ENCODE data around the gene SNRNP35.
A peak's percentile ranks its signal among the peaks of the same experiment; 100 is the strongest.

The SNRNP35 gene

DNA sequence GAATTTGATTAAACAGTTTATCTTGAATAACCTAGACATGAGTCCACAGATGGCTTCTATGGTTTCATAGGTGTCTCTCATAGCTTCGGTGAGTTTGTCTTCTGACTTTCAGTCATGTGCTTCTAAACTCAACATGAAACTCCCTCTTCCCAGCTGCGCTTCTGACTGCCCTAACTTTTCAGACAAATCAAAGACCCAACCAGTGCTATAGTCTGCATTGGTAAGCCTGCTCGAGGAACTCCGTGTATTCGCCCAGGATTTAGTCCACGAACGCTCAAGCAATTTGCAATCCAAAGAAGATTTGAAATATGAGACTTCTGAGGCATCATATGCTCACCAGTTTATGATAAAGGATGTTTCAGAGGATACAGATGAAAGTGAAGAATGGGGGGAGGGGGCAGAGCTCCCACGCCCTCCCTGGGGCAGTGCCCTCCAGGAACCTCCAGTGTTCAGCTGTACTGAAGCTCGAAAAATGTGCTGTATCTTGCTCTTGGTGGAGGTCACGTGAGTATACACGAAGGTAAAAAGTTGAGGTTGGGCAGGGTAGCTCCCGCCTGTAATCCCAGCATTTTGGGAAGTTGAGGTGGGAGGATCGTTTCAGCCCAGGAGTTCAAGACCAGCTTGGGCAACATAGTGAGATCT lies 16.3 kb upstream of the SNRNP35 start:
- TF ChIP-seq, protein P1, sequence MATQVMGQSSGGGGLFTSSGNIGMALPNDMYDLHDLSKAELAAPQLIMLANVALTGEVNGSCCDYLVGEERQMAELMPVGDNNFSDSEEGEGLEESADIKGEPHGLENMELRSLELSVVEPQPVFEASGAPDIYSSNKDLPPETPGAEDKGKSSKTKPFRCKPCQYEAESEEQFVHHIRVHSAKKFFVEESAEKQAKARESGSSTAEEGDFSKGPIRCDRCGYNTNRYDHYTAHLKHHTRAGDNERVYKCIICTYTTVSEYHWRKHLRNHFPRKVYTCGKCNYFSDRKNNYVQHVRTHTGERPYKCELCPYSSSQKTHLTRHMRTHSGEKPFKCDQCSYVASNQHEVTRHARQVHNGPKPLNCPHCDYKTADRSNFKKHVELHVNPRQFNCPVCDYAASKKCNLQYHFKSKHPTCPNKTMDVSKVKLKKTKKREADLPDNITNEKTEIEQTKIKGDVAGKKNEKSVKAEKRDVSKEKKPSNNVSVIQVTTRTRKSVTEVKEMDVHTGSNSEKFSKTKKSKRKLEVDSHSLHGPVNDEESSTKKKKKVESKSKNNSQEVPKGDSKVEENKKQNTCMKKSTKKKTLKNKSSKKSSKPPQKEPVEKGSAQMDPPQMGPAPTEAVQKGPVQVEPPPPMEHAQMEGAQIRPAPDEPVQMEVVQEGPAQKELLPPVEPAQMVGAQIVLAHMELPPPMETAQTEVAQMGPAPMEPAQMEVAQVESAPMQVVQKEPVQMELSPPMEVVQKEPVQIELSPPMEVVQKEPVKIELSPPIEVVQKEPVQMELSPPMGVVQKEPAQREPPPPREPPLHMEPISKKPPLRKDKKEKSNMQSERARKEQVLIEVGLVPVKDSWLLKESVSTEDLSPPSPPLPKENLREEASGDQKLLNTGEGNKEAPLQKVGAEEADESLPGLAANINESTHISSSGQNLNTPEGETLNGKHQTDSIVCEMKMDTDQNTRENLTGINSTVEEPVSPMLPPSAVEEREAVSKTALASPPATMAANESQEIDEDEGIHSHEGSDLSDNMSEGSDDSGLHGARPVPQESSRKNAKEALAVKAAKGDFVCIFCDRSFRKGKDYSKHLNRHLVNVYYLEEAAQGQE (IDR thresholded peaks at IDR 0.05; ENCODE audit: insufficient replicate concordance, low read depth), result no peak
- TF ChIP-seq SPI1 (IDR thresholded peaks at IDR 0.05; ENCODE audit: borderline replicate concordance, low read depth) (no peak), GABPA (IDR thresholded peaks at IDR 0.05; ENCODE audit: low read depth) (no peak), POLR2AphosphoS5 (IDR thresholded peaks at IDR 0.05; ENCODE audit: low read depth) (no peak)
- TF ChIP-seq, protein P2, sequence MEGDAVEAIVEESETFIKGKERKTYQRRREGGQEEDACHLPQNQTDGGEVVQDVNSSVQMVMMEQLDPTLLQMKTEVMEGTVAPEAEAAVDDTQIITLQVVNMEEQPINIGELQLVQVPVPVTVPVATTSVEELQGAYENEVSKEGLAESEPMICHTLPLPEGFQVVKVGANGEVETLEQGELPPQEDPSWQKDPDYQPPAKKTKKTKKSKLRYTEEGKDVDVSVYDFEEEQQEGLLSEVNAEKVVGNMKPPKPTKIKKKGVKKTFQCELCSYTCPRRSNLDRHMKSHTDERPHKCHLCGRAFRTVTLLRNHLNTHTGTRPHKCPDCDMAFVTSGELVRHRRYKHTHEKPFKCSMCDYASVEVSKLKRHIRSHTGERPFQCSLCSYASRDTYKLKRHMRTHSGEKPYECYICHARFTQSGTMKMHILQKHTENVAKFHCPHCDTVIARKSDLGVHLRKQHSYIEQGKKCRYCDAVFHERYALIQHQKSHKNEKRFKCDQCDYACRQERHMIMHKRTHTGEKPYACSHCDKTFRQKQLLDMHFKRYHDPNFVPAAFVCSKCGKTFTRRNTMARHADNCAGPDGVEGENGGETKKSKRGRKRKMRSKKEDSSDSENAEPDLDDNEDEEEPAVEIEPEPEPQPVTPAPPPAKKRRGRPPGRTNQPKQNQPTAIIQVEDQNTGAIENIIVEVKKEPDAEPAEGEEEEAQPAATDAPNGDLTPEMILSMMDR (IDR thresholded peaks at IDR 0.05; ENCODE audit: insufficient read depth, low read length), result no peak
- Histone ChIP-seq H3K27me3 (ENCODE audit: insufficient read depth, poor library complexity, severe bottlenecking) (no peaks in the 10 kb centered on the region), H3K4me3 (replicated peaks; ENCODE audit: insufficient read depth, low read length) (no peak overlapping the region), H3K27ac (replicated peaks) (no peak overlapping the region)
- DNase-seq (ENCODE audit: low read depth in 1 of 2, low spot score in 1 of 2), result no peak

DNA sequence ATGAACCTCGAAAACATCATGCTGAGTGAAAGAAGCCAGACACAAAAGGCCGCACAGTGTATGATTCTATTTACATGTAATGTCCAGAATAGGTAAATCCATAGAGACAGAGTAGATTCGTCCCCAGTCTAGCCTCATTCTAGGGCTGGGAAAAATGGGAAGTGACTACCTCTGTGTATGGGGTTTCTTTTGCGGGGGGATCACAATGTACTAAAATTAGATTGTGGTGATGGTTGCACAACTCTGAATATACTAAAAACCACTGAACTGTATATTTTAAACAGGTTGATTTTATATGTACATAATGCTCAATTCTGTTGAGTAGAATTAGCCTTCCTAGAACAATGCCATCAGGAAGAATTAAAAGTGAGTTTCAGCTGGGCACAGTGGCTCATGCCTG lies 15.2 kb upstream of the SNRNP35 start:
- no peaks in the 10 kb centered on the region for H3K27me3 ChIP-seq (ENCODE audit: insufficient read depth, poor library complexity, severe bottlenecking)
- H3K4me3 ChIP-seq (replicated peaks; ENCODE audit: insufficient read depth, low read length), result no peak overlapping the region
- H3K27ac ChIP-seq (replicated peaks), result peak overlapping the region; percentile 56
- TF ChIP-seq POLR2AphosphoS5 (IDR thresholded peaks at IDR 0.05; ENCODE audit: low read depth) (no peak; the same call in 1 of the 2 replicates), SPI1 (IDR thresholded peaks at IDR 0.05; ENCODE audit: borderline replicate concordance, low read depth) (peak; percentile 94)
- peak in 1 of 2 experiments; percentile 65 for DNase-seq (ENCODE audit: low read depth in 1 of 2, low spot score in 1 of 2)

DNA sequence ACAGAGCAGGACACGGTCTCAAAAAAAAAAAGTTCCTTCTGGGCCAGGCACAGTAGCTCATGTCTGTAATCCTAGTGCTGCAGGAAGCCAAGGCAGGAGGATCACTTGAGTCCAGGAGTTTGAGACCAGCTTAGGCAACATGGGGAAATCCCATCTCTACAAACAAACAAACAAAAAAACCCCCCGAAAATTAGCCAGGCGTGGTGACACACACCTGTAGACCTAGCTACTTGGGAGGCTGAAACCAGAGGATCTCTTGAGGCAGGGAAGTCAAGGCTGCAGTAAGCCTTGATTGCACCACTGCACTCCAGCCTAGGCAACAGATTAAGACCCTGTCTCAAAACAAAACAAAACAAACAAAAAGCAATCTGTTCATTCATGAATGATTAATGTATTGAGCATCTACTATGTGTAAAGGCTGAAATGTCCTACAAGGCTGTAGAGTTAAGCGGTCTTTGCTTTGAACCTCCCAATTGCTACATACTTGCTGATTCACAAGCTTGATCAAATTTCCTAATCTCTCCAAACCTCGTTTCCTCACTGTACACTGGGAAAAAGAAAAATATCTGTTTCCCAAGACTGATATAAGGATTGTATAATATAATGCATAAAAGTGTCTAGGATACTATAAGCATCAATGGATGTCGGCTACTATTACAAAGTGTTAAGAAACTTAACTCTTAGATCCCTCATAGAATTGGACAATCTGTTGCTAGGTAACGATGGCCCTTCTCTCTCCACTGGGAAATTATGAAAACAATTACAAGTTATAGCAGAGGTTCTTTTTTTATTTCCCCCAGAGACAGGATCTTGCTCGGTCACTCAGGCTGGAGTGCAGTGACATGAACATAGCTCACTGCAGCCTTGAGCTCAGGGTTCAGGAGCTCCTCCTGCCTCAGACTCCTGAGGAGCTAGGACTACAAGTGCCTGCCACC lies 13.6 kb upstream of the SNRNP35 start:
- DNase-seq (ENCODE audit: low read depth in 1 of 2, low spot score in 1 of 2), result no peak
- Histone ChIP-seq H3K27ac (replicated peaks) (0 out of 2 replicates have a peak overlapping the region, but pooled peaks have one; percentile 11), H3K27me3 (ENCODE audit: insufficient read depth, poor library complexity, severe bottlenecking) (no peaks in the 10 kb centered on the region), H3K4me3 (replicated peaks; ENCODE audit: insufficient read depth, low read length) (no peak overlapping the region)
- TF ChIP-seq, protein P1 (IDR thresholded peaks at IDR 0.05; ENCODE audit: insufficient replicate concordance, low read depth), result no peak
- TF ChIP-seq, protein P2 (IDR thresholded peaks at IDR 0.05; ENCODE audit: insufficient read depth, low read length), result no peak
- TF ChIP-seq POLR2AphosphoS5 (IDR thresholded peaks at IDR 0.05; ENCODE audit: low read depth) (no peak), GABPA (IDR thresholded peaks at IDR 0.05; ENCODE audit: low read depth) (no peak), SPI1 (IDR thresholded peaks at IDR 0.05; ENCODE audit: borderline replicate concordance, low read depth) (no peak)
